HFFc6 (cell line): ENCODE data around the gene STOM. TPM values are rescaled to one million over a fixed set of nuclear protein-coding genes. Genes with fewer than 3 reads are reported as not detected.

ENCODE experiments used
- DNase-seq: peaks from one replicate; pipeline ENCODE4 v3.0.0-alpha.2; 2018
- H3K27ac Mint-ChIP-seq: 2 replicates; pipeline ENCODE4 v1.8.0; 2020; ENCODE audit warnings: mild to moderate bottlenecking, mixed read lengths
- H3K27me3 Mint-ChIP-seq: 2 replicates; pipeline ENCODE4 v1.8.0; 2021; ENCODE audit warnings: mild to moderate bottlenecking, moderate library complexity, mixed read lengths; ENCODE audit not compliant: insufficient read depth
- H3K36me3 Mint-ChIP-seq: 2 replicates; pipeline ENCODE4 v1.8.0; 2021; ENCODE audit warnings: low read depth, mixed read lengths
- H3K4me1 Mint-ChIP-seq: 2 replicates; pipeline ENCODE4 v1.8.0; 2020; ENCODE audit warnings: low read depth, mixed read lengths
- H3K4me3 Mint-ChIP-seq: 2 replicates; pipeline ENCODE4 v1.8.0; 2020; ENCODE audit warnings: mild to moderate bottlenecking, moderate library complexity, mixed read lengths
- H3K9me3 Mint-ChIP-seq: 2 replicates; pipeline ENCODE4 v1.8.0; 2020; ENCODE audit warnings: mild to moderate bottlenecking, mixed read lengths
- CTCF ChIP-seq: fragments of 200-600 bp; sonication (generic); IDR thresholded peaks from 2 replicates; pipeline ENCODE4 v1.5.0; 2021; ENCODE audit warnings: antibody characterized with exemption, mild to moderate bottlenecking
- total RNA-seq, 6 experiments: library from RNA; stranded (reverse); fragmentation: NEBNext Ultra II Directional; extraction: Animal tissue kit (Norgen Biotek cat#: 25700); gene quantifications; 2 replicates in 1 of 6; 3 replicates in 5 of 6; pipeline ENCODE4 v1.2.3, GENCODE V29; 2021

The STOM gene
- total RNA-seq, 6 experiments from 2014 or later = 85.4 to 151 (median 138) TPM

- H3K4me1 Mint-ChIP-seq = peaks cover 14% of the 10 kb centered on the region
- H3K27ac Mint-ChIP-seq = no peak overlapping the region
- DNase-seq = no peak
- H3K27me3 Mint-ChIP-seq = peaks cover 10% of the 10 kb centered on the region
- H3K4me3 Mint-ChIP-seq = no peak overlapping the region
- no peaks in the 10 kb centered on the region for H3K9me3 Mint-ChIP-seq
- TF ChIP-seq CTCF = no peak
- H3K36me3 Mint-ChIP-seq = peaks cover 25% of the 10 kb centered on the region; the same call in 1 of the 2 replicates
Measured at GRCh38 chr9:121305269-121305994, 64.6 kb downstream of the STOM start.

- Mint-ChIP-seq H3K4me3 (no peak overlapping the region), H3K36me3 (peaks cover 26% of the 10 kb centered on the region; the same call in 1 of the 2 replicates), H3K27ac (no peak overlapping the region), H3K9me3 (no peaks in the 10 kb centered on the region), H3K27me3 (peaks cover 12% of the 10 kb centered on the region), H3K4me1 (peaks cover 20% of the 10 kb centered on the region)
- TF ChIP-seq CTCF = no peak
- no peak for DNase-seq
Measured at GRCh38 chr9:121304707-121305106, 65.3 kb downstream of the STOM start.

- DNase-seq = no peak
- H3K4me1 Mint-ChIP-seq = peaks cover 28% of the 10 kb centered on the region
- H3K4me3 Mint-ChIP-seq = no peak overlapping the region
- no peak overlapping the region for H3K27ac Mint-ChIP-seq
- TF ChIP-seq CTCF = no peak
- no peaks in the 10 kb centered on the region for H3K9me3 Mint-ChIP-seq
- peaks cover 4% of the 10 kb centered on the region for H3K27me3 Mint-ChIP-seq
- peaks cover 20% of the 10 kb centered on the region; the same call in 1 of the 2 replicates for H3K36me3 Mint-ChIP-seq
Measured at GRCh38 chr9:121303456-121304451, 66.3 kb downstream of the STOM start.

GRCh38 chr9:121302786-121303185, 67.3 kb downstream of the STOM start:
- DNase-seq = no peak
- Mint-ChIP-seq H3K4me1 (peaks cover 38% of the 10 kb centered on the region), H3K27ac (no peak overlapping the region), H3K36me3 (peaks cover 13% of the 10 kb centered on the region; the same call in 1 of the 2 replicates), H3K4me3 (no peak overlapping the region), H3K9me3 (no peaks in the 10 kb centered on the region), H3K27me3 (peaks cover 4% of the 10 kb centered on the region)
- no peak for TF ChIP-seq CTCF

- Mint-ChIP-seq H3K27me3 (peaks cover 4% of the 10 kb centered on the region), H3K9me3 (no peaks in the 10 kb centered on the region), H3K27ac (no peak overlapping the region), H3K36me3 (peaks cover 10% of the 10 kb centered on the region; the same call in 1 of the 2 replicates), H3K4me1 (peaks cover 42% of the 10 kb centered on the region), H3K4me3 (no peak overlapping the region)
- DNase-seq = no peak
- TF ChIP-seq CTCF = no peak
Measured at GRCh38 chr9:121302341-121302740, 67.7 kb downstream of the STOM start.
